ENCODE results near the gene CD40.

DNA sequence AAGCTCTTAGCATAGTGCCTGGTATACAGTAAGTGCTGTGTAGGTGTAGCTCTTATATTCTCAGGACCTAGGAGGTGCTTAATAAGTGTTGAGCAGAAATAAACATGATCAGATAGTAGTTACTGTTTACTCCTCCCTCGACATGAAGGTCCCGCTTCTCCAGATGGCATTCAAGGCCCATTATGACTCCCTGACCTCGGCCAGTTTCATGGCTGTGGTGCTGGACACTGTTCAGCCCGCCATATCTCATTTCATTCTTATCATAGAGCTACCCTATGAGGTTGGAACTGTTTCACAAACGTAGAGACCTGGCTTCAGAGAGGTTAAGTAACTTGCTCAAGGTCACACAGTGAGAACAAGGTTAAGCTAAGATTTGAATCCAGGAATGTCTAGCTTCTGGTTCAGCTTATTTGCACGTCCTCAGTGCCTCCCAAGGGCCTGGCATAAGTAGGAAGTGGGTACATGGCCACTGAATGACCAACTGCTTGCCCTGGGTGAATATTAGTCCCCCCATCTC, 39.0 kb downstream of the CD40 start:
- TF ChIP-seq, protein P1, sequence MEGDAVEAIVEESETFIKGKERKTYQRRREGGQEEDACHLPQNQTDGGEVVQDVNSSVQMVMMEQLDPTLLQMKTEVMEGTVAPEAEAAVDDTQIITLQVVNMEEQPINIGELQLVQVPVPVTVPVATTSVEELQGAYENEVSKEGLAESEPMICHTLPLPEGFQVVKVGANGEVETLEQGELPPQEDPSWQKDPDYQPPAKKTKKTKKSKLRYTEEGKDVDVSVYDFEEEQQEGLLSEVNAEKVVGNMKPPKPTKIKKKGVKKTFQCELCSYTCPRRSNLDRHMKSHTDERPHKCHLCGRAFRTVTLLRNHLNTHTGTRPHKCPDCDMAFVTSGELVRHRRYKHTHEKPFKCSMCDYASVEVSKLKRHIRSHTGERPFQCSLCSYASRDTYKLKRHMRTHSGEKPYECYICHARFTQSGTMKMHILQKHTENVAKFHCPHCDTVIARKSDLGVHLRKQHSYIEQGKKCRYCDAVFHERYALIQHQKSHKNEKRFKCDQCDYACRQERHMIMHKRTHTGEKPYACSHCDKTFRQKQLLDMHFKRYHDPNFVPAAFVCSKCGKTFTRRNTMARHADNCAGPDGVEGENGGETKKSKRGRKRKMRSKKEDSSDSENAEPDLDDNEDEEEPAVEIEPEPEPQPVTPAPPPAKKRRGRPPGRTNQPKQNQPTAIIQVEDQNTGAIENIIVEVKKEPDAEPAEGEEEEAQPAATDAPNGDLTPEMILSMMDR (IDR thresholded peaks at IDR 0.05; ENCODE audit: control extremely low read depth in 1 of 3, insufficient read depth in 1 of 3, low read depth in 1 of 3, low read length in 3 of 3) = no peak
- TF ChIP-seq, protein P2, sequence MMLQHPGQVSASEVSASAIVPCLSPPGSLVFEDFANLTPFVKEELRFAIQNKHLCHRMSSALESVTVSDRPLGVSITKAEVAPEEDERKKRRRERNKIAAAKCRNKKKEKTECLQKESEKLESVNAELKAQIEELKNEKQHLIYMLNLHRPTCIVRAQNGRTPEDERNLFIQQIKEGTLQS (IDR thresholded peaks at IDR 0.05; ENCODE audit: insufficient read depth, low read depth, low read length) = no peak
- no peak for TF ChIP-seq TAF1 (IDR thresholded peaks at IDR 0.05; ENCODE audit: low read depth, low read length)
- TF ChIP-seq TEAD4 (IDR thresholded peaks at IDR 0.05; ENCODE audit: low read depth, low read length) = no peak
- TF ChIP-seq SP2 (IDR thresholded peaks at IDR 0.05; ENCODE audit: low read length) = no peak
- no peak for TF ChIP-seq SP1 (IDR thresholded peaks at IDR 0.05; ENCODE audit: low read depth, low read length)
- no peak for TF ChIP-seq POLR2AphosphoS5 (IDR thresholded peaks at IDR 0.05; ENCODE audit: low read depth, low read length)
- no peak for TF ChIP-seq EZH2 (IDR thresholded peaks at IDR 0.05; ENCODE audit: low read depth, low read length, severe bottlenecking)
- TF ChIP-seq SIX5 (IDR thresholded peaks at IDR 0.05; ENCODE audit: low read depth, low read length) = no peak

Data from H1 (cell line).